Activated CD8-positive, alpha-beta memory T cell treated with anti-CD3 and anti-CD28 coated beads, Interleukin-2, amount 50 U/mL, for 24 hours (primary cell): ENCODE measurements around the gene CMTM1.
"Not testable (repeated sequence)": the region's sequence is repeated elsewhere in the genome, so short reads cannot be mapped to it uniquely, and the experiment has no call there.

Source experiments
- DNase-seq: peaks from one replicate; pipeline ENCODE4 v3.0.0-alpha.2; 2020; ENCODE audit errors: extremely low read depth

Gene CMTM1

DNA sequence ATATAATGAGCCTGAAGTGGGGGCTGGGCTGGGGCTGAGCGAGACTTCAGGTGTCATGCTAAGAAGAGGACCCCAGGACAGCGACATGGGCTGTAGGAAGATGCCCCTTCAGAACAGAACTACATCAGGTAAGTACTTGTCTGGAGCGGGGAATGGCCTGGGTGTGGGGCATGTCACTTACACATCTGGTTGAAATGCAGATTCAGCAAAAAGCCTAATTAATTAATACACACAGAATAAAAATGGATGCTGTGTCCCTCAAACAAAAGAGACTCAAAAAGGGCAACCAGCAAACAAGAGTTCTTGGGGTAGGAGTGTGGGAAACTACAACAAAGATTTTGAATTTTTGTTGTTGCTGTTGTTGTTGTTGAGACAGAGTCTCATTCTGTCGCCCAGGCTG is 24.8 kb downstream of the CMTM1 start:
- no peak for DNase-seq

DNA sequence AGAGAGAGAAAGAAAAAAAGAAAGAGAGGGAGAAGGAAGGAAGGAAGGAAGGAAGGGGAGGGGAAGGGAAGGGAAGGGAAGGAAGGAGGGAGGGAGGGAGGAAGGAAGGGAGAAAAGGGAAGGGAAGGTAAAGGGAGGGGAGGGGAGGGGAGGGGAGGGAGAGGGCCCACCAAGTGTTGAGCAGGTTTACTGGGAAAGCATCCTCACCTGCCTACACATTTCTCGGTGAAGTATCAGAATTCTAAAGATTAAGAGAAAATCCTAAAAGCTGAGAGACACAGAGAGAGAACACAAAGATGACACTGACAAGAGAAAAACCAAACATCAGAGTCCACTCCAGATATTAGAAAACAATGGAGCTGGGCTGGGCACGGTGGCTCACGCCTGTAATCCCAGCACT is 26.0 kb downstream of the CMTM1 start:
- DNase-seq = no peak

DNA sequence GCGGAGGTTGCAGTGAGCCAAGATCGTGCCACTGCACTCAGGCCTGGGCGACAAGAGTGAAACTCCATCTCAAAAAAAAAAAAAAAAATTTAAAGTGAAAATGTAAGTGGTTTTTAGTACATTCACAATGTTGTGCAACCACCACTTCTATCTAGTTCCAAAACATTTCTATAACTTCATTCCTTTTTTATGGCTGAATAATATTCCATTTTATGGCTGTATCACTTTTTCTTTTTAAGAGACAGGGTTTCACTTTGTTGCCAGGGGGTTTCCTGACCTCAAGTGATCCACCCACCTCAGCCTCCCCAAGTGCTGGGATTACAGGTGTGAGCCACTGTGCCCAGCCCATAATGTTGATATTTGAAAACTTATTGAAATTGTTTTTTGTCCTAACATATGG is 26.6 kb downstream of the CMTM1 start:
- no peak for DNase-seq

DNA sequence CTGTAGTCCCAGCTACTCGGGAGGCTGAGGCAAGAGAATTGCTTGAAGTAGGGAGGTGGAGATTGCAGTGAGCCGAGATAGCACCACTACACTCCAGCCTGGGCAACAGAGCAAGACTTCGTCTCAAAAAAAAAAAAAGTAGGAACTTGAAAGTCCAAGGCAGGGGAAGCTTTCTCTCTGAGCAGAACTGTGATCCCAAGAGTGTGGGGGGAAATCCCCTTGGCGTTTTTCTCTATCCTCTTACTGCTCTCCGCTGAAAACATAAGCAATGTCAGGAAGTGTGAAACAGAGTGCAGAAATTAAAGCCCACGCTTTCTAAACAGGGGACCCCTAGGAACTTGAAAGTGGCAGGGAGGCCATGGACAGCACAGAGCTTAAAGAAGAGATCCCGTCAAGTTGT is 28.5 kb downstream of the CMTM1 start:
- DNase-seq = no peak

DNA sequence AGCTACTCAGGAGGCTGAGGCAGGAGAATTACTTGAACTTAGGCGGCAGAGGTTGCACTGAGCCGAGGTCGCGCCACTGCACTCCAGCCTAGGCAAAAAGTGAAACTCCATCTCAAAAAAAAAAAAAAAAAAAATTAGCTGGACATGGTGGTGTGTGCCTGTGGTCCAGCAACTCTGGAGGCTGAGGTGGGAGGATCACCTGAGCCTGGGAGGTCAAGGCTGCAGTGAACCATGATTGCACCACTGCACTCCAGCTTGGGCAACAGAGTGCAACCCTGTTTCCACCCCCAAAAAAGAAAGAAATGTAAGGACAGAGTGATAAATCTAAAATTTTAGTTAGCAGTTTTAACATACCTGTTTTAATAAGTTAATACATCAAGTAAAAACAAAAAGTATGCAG is 30.3 kb downstream of the CMTM1 start:
- not testable (repeated sequence) for DNase-seq

DNA sequence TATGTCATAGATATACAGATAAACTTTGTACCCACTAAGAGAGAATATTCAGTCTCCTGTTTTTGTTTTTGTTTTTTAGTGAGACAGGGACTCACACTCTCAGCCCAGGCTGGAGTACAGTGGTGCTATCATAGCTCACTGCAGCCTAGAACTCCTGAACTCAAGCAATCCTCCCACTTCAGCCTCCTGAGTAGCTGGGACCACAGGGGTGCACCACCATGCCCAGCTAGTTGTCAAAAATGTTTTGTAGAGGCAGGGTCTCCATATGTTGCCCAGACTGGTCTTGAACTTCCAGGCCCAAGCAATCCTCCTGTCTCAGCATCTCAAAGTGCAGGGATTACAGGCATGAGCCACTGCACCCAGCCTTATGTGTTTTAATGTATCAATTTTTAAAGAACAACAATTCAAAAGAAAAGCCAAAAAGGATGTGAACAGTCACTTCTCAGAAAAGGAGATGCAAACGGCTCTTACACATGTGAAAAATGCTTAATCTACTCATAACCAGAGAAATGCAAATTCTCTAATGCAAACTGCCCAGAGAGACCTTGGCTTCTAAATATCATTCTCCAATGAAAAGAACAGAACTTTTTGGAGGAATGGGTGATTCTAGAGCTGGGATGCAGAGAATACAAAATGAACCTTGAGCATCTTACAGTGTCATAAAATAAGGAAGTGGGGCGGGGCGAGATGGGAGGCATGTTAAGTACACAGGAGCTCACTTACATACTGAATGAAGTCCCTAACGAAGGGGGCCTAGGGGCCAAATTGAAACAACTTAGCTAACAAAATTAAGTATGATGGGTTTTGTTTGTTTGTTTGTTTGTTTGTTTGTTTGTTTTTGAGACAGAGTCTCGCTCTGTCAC is 31.0 kb downstream of the CMTM1 start:
- DNase-seq = no peak

DNA sequence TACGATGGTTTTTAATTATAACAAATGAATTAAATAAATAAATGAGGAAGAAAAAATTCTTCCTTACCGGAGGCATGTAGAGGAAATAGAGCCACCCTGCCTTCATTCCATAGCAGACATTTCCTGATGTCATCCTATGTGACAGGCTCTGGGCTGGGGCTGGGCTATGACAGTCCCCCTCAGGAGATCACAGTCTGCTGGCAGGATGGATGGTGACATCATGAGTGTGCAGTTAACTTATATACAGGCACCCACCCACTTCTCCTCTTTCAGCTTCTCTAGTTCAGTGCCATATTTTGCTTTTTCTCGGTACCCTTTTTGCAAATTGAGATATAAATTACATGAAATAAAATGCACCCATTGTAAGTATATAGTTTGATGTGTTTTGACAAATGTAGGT is 31.9 kb downstream of the CMTM1 start:
- no peak for DNase-seq

DNA sequence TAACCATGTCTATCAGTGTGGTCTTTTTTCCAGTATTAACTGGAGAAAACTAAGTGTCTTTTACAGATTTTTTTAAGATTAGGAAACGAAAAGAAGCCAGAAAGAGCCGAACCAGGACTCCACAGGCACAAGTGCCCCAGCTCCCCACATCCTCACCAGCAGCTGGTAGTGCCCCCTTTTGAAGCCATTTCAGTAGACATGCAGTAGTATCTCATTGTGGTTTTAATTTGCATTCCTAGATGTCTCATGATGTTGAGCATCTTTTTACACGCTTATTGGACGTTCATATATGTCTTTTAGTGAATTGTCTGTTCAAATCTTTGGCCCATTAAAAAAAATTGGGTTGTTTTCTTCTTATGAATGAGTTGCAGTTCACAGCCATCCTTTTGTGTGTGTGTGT is 33.5 kb downstream of the CMTM1 start:
- DNase-seq = no peak

DNA sequence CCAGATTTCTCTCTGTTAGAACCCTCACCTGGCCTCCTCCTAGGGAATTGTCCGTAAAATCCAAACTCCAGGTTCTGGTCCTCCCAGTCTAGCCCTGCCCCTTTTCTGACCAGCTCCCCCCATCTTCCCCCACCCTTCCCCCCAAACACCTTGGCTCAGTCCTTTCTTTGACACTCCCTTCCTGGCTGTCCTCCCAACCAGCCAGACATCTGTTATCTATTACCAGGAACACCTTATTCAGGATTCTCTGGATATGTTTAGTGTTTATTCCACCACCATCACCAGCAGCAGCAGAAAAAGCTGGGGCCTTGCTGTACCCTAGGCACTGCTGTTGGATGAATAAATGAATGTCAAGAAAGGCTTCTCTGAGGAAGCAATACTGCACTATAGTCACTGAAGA is 34.2 kb downstream of the CMTM1 start:
- no peak for DNase-seq

DNA sequence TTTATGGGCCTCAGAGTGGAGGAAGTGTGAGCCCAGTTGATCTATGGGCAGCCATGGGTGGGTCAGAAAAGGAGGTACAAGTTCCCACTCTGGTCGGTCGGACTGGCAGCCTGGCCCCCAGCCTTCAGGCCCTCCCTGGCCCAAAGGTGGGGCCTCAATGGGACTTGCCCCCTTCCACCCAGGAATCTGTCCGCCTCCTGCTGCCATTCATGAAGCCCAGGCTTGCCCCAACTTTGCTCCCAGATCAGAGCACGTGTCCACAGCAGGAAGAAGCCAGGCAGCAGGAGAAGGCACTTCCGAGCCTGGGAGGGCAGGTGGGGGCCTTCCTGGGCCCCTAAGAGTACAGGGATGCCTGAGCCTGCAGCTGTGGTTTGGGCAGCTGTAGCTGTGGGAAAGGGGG is 35.2 kb downstream of the CMTM1 start:
- DNase-seq = no peak

DNA sequence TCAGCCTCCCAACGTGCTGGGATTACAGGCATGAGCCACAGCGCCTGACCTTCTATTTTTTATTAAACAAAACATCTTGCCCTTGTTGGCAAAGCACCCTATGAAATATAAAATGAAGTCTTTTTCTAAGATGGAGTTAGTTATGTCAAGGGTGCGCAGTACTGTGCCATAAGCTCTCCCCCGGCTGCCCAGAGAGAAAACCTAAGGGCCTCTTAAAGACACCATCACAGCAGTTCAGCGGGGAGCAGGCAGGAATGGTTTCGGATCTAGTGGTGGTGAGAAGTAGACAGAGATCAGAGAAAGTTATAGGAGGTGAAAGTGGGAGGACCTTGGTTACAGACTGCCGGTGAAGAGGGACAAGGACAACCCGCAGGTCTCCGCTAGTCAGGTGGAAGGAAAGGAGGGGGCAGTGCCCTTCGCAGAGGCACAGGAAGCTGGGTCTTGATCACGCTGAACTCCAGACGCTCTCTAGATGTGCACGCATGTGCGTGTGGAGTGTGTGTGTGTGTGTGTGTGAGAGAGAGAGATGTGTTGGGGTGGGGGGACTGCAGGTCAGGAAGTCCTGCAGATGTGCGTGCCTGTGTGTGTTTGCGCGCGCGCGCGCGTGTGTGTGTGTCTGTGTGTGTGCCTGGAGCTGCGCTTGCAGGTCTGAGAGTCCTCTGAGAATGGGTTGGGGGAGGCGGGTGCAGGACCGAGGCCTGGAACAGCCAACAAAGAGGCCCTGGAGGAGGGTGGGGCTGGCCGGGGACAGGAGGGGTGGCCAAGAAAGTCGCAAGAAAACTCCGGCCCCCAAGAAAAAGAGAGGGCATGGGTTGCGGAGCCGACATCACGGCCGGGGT is 37.5 kb downstream of the CMTM1 start:
- DNase-seq = peak; percentile 21

DNA sequence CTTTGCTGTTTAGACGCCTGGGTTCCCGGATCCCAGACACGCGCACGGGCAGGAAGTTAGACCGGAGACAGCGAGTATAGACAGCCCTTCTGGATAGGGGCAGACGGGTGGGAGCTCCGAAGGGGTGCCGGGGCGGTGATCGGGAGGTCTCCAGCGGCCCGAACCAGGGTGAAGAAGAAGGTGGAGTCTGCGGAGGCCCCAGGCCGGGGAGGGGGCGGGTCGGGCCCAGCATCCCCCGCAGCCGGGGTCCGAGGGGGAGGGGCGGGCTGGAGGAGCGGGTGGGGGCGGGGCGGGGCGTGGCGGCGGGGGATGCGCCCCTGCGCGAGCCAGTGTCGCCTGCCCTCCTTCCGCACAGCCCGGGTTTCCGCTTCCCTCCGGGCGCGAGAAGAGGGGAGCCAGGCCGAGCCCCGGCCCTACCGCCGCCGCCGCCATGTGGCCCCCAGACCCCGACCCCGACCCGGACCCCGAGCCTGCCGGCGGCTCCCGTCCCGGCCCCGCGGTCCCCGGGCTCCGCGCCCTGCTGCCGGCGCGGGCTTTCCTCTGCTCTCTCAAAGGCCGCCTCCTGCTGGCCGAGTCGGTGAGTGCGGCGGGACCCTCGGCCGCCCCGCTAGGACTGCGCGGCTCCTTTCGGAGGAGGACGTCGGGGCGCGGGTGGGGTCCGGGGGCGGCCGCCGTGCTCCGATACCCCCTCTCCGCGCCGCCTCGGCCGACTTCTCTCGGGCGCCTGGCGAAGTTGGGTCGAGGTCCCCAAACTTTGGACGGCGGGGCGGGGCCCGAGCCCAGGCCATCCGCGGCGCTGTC is 38.3 kb downstream of the CMTM1 start, which contains the start of gene CMTM3:
Gene CMTM3, plus strand, starts transcription at position 329 of the 801 bp plus-strand sequence. Its CDS starts 102 bp downstream, at position 431.
- peak; percentile 32 for DNase-seq

DNA sequence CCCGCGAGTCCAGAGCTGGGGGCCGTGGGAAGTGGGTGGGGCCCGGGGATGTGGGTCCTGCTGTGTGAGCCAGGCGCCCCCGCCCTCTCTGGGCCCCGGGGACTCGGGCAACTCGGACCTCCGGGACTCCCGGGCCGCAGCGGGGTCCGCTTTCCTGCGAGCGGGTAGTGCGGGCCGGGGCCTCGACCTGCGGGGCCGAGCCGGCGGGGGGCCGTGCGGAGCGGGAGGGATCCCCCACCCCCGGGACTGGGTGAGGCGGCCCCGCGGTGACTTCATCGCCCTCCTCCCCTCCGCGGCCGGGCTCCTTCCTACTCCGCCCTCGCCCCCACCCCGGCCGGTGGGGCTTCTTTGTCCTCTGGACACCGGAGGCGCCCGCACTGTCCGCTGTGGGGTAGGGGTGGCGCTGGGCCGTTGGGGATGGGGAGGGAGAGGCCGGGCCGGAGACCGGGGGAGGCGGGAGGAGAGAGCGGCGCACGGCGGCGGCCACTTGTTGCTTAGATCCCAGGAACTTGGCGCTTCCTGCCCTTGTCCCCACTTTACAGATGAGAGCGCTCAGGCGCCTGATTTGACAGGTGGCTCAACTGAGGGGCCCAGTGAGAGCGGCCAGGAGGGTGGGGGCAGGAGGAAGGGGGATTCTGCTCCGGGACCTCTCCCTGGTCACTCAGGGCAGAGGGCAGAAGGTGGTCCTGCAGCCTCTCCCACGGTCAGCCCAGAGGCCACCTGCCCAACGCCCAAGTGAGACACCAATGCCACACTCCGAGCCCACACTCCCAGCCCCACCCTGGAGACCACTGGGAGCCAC is 39.1 kb downstream of the CMTM1 start:
- DNase-seq = no peak

DNA sequence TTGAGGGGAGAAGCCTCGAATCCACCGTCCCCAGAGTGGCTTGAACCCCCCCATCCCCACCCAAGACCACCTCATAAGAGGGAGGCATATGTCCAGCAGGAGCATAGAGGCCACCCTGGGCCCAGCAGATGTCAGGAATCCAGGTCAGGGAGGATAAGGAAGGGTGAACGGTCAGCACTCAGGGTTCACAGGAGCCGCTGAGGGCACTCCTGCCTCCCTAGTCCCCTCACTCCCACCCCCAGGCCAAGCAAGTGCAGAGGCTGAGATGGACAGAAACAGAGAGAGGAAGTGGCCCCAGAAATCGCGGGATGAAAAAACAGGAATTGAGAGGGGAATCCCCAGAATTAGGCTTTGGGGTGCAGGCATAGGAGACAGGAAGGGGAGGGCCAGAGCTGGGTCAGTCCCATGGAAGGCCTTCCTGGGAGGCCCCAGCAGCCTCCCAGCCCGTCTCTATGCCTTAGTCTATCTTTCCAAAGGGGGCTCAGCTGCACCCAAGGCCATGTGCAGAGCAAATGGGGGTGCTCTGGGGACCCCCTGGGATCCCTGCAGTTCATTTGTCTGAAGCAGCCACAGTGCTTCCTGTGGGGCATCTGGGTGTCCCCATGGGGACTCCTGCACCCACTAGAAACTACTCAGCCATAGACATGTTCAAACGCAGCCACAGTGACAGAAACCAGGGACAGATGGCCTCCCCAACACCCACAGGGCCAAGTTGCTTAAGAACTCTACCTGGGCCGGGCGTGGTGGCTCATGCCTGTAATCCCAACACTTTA is 39.9 kb downstream of the CMTM1 start:
- no peak for DNase-seq

DNA sequence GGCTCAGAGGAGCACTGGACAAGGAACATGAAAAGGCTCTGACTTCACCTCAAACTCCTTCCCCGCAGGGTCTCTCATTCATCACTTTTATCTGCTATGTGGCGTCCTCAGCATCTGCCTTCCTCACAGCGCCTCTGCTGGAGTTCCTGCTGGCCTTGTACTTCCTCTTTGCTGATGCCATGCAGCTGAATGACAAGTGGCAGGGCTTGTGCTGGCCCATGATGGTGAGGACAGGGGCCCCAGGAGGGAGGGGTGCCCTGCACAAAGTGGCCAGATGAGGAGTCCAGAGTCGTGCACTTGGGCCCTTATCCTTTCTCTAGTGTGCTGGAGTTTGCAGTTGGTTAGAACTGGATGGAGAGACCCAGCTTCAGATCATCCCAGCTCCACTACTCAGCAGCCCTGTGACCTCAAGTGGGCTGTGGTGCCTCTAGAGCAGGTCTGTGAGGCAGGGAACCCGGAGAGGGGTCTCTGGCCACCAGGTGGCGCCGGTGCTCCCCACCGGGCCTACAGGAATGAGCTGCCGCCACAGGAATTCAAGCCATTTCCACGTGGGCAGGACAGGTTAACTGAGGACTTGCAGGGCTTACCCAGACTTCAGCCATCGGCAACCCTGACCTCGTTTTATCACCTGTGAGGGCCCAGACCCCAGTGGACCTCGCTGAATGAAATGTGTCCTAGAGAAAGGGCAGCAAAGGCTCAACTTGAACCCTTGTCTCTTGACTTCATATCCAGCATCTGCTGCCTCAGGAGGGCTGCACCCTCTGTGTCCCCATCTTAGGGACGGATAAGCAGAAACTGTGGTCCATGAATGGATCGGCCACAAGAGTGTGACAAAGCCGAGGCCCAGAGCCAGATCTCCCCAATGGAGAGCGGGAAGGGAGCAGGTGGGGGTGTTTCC is 42.3 kb downstream of the CMTM1 start:
- DNase-seq = peak; percentile 63

DNA sequence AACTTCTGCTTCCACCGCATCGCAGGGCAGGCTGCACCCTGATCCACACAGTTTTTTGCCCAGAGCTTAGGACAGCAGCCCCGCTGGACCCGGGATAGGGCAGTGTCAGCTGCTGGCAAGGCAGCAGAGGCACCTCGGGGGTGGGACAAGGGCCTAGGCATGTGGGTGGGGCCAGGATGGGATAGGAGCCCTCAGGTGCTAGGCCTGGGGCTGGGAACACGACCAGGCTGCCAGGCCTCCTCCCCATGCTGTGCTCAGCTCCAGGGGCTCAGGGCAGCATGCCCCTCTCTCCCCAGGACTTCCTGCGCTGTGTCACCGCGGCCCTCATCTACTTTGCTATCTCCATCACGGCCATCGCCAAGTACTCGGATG is 42.9 kb downstream of the CMTM1 start:
- no peak for DNase-seq

DNA sequence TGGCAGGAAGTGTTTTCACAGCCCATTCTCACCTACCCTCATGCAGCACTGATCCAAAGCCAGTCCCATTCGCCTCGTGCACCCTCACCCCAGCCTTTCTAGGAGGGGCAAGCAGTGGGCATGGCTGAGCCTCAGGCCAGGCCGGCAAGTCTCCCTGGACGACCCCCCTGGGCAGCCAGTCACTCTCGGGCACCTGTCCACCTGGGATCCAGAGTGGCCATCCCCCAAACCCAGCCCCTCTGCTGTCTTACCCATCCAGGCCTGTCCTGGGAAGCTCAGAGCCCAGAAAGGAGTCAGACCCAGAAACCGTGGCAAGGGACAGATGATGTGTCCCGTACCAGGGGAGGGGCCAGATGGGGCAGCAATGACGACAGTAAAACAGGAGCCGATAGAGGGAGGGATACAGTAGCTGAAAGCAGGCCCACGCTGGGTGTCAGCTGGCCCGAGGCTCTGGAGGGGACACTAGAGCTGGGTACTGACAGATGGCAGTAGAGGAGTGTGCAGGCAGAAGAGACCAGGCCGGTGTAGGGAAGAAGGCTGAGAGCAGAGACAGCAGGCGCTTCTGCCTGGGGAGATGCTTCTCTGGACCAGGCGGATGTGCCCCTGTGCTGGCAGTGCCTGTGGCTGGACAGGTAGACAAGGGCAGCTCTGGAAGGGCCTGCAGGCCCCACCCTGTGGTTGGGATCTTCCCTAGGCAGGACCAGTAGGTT is 44.0 kb downstream of the CMTM1 start:
- no peak for DNase-seq

DNA sequence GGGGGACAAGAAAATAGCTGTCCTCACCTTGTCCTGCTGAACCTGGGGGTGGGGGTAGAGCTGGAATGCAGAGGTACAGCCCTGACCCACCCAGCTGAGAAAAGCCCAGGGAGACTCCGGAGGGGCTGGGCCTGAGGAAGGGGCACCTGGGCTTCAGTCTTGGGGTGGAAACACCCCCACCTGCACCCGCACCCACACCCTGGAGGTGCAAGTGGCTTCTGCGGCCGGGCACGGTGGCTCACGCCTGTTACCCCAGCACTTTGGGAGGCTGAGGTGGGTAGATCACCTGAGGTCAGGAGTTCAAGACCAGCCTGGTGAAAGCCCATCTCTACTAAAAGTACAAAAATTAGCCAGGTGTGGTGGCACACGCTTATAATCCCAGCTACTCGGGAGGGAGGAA is 45.7 kb downstream of the CMTM1 start:
- not testable (repeated sequence) for DNase-seq

DNA sequence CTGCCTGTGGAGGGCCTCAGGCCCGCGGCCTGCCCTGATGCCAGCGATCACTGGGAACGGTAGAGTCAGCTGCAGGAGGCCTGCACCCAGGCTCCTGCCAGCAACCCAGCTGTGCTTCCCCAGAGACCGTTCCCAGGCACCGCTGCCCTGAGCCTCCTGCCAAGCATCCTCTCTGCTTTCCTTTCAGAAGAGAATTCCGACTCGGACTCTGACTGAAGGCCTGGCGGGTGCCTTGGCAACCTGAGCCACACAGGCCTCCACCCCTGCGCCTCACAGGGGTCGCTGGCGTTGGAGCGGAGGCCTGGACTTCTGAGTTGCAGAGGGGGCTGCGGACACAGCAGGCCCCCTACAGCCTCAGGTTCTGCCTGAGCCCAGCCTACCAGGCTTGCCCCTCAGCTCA is 46.2 kb downstream of the CMTM1 start:
- DNase-seq = no peak
